A673 (cell line): ENCODE measurements around the gene TTN. TPM values are rescaled to one million over a fixed set of nuclear protein-coding genes. Genes with fewer than 3 reads are reported as not detected.

Source experiments
- BruUV-seq: library from RNA; stranded (reverse); fragments of 400-500 nt; replicated peaks from 2 replicates; lab custom pipeline; 2021; lab: Mats Ljungman, UMichigan
- CTCF ChIA-PET: fragments of 300-600 bp; sonication (Branson Sonifier 250); formaldehyde crosslinking; loops from one replicate; lab custom pipeline; 2022; ENCODE audit warnings: antibody characterized with exemption; lab: Charles Lee
- POLR2A ChIA-PET: fragments of 300-600 bp; sonication (Branson Sonifier 250); formaldehyde crosslinking; loops from one replicate; lab custom pipeline; 2022; ENCODE audit warnings: antibody characterized with exemption; ENCODE audit not compliant: low non-redundant PET; lab: Charles Lee
- DNase-seq: peaks from one replicate; pipeline ENCODE4 v3.0.0-alpha.2; 2015; ENCODE audit warnings: low spot score
- H3K27ac ChIP-seq: fragments of 200-600 bp; sonication (generic); 2 replicates; pipeline ENCODE4 v1.5.1; 2016; ENCODE audit warnings: mixed run types, low read depth, mild to moderate bottlenecking, mixed read lengths, antibody characterized with exemption, low read length; ENCODE audit not compliant: poor library complexity, severe bottlenecking
- H3K27me3 ChIP-seq: fragments of 200-600 bp; sonication (generic); replicated peaks from 2 replicates; pipeline ENCODE4 v1.6.1; 2017; ENCODE audit warnings: mixed run types, low read depth, mild to moderate bottlenecking, mixed read lengths, antibody characterized with exemption, low read length; ENCODE audit not compliant: insufficient read depth, poor library complexity
- H3K36me3 ChIP-seq: fragments of 200-600 bp; sonication (generic); 2 replicates; pipeline ENCODE4 v1.6.1; 2016; ENCODE audit warnings: mixed run types, mild to moderate bottlenecking, mixed read lengths, antibody characterized with exemption, low read length; ENCODE audit not compliant: insufficient read depth, poor library complexity, severe bottlenecking
- H3K4me1 ChIP-seq: fragments of 200-600 bp; sonication (generic); 2 replicates; pipeline ENCODE4 v1.6.1; 2017; ENCODE audit warnings: mixed run types, mild to moderate bottlenecking, mixed read lengths, antibody characterized with exemption, low read length; ENCODE audit not compliant: insufficient read depth, poor library complexity, severe bottlenecking
- H3K4me3 ChIP-seq: fragments of 200-600 bp; sonication (generic); 2 replicates; pipeline ENCODE4 v1.5.1; 2016; ENCODE audit warnings: low read depth, mixed run types, mild to moderate bottlenecking, mixed read lengths, low read length; ENCODE audit not compliant: poor library complexity, severe bottlenecking
- H3K9me3 ChIP-seq: fragments of 200-600 bp; sonication (generic); 2 replicates; pipeline ENCODE4 v1.6.1; 2016; ENCODE audit warnings: mixed run types, low read depth, mild to moderate bottlenecking, mixed read lengths, antibody characterized with exemption, low read length; ENCODE audit not compliant: poor library complexity, severe bottlenecking
- EZH2 ChIP-seq: fragments of 200-600 bp; sonication (generic); IDR thresholded peaks from 2 replicates; pipeline ENCODE4 v1.6.1; 2017; ENCODE audit warnings: borderline replicate concordance, low read depth, mild to moderate bottlenecking, mixed read lengths, antibody characterized with exemption, low read length; ENCODE audit not compliant: poor library complexity, severe bottlenecking
- intact Hi-C: fragments of 100-400 bp; cut with micrococcal nuclease; formaldehyde crosslinking; loops from one replicate; pipeline ENCODE4 v1.10.0; 2022; ENCODE audit not compliant: unreplicated experiment
- total RNA-seq: library from RNA; stranded (reverse); gene quantifications from 2 replicates; pipeline ENCODE4 v1.2.3, GENCODE V29; 2021
- TF ChIP-seq, protein P1 (sequence below): fragments of 300-800, 200-600 bp; sonication (generic); conservative IDR thresholded peaks from 2 replicates; pipeline ENCODE4 v1.5.1; 2017; ENCODE audit warnings: low read depth, mild to moderate bottlenecking, antibody characterized with exemption, low read length, moderate library complexity, mixed read lengths

TTN gene
- total RNA-seq, 1 experiment from 2014 or later: under 0.01 TPM

DNA sequence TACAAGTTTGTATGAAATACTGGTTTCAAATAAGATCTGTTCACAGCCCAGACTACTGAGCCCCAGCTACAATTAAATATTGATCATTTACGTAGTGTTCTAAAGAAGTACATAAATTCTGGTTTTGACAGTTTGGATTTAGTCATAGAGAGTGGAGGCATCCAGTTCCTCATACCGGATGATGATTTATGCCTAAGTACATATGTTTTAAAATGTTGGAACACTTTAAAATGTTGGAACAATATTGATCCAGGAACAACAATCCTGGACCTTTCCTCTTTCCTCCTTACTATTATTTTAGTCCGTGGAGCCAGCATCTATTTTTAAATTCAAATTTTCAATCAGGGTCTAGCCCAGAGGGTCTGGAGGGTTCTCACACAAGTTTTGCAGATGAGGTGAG lies 22.8 kb upstream of the TTN start:
- intact Hi-C loops: no loop called here
- Histone ChIP-seq H3K4me1 (no peaks in the 10 kb centered on the region), H3K36me3 (no peaks in the 10 kb centered on the region), H3K27ac (no peak overlapping the region), H3K27me3 (no peaks in the 10 kb centered on the region), H3K9me3 (no peaks in the 10 kb centered on the region), H3K4me3 (no peak overlapping the region)
- ChIA-PET POLR2A (no interaction called here), CTCF (no interaction called here)
- DNase-seq: no peak
- TF ChIP-seq, protein P1, sequence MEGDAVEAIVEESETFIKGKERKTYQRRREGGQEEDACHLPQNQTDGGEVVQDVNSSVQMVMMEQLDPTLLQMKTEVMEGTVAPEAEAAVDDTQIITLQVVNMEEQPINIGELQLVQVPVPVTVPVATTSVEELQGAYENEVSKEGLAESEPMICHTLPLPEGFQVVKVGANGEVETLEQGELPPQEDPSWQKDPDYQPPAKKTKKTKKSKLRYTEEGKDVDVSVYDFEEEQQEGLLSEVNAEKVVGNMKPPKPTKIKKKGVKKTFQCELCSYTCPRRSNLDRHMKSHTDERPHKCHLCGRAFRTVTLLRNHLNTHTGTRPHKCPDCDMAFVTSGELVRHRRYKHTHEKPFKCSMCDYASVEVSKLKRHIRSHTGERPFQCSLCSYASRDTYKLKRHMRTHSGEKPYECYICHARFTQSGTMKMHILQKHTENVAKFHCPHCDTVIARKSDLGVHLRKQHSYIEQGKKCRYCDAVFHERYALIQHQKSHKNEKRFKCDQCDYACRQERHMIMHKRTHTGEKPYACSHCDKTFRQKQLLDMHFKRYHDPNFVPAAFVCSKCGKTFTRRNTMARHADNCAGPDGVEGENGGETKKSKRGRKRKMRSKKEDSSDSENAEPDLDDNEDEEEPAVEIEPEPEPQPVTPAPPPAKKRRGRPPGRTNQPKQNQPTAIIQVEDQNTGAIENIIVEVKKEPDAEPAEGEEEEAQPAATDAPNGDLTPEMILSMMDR: no peak
- no peak for TF ChIP-seq EZH2
- BruUV-seq: no TSS peak

DNA sequence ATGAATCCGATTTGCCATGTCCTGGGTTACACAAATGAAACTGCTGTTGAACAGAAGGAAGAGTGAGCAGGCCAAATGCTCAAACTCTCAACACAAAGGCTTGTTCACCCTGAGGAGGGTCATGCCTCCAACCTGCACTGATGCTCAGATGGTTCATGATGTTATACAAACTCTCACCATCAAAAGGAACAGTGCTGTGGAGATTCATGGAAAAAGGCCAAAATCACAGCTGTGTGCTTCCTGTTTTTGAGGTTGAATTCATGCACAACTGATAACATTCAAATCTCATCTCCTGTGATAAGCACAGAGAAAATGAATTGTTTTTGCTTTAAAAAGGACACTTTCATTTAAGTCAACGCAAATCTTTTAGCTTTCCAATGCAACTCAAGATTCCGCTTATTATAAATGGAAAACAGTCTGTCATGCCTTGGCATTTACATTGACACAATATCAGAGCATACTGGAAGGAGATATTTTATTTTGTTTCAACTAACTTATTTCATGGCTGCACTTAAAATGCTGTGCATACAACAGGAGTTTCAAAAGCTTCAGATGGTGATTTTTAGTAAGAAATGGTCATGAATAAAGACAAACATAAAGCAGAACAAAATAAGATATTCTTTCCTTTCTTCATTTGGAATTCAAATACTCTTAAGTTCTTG lies 22.2 kb upstream of the TTN start:
- DNase-seq: peak; percentile 22
- Histone ChIP-seq H3K9me3 (no peaks in the 10 kb centered on the region), H3K27ac (no peak overlapping the region), H3K4me3 (no peak overlapping the region), H3K4me1 (no peaks in the 10 kb centered on the region), H3K27me3 (no peaks in the 10 kb centered on the region), H3K36me3 (no peaks in the 10 kb centered on the region)
- CTCF ChIA-PET: no interaction called here
- TF ChIP-seq EZH2: no peak
- POLR2A ChIA-PET: no interaction called here
- intact Hi-C loops: no loop called here
- no TSS peak for BruUV-seq

DNA sequence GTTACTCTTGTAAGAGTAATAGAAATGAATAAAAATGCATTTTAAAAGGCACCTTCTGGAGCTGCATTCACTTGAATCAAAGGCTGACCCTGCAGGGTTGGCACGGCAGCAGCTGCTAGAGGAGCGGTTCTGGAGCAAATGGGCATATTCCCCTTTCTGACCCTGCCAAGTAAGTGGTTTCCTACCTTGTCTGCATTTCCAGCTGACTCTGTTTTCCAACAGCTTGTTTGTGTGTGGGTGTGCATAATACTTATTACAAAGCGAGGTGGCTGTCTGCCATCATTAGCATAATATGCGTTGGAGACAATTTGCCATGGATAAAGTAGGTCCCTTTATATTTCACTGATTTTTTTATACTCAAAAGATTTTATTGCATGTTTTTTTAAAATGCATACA lies 21.3 kb upstream of the TTN start:
- intact Hi-C loops: no loop called here
- no peaks in the 10 kb centered on the region for H3K27me3 ChIP-seq
- H3K4me3 ChIP-seq: no peak overlapping the region
- no peak for DNase-seq
- ChIA-PET CTCF (no interaction called here), POLR2A (no interaction called here)
- BruUV-seq: no TSS peak
- TF ChIP-seq, protein P1: no peak
- no peak for TF ChIP-seq EZH2
- no peaks in the 10 kb centered on the region for H3K9me3 ChIP-seq
- no peaks in the 10 kb centered on the region for H3K36me3 ChIP-seq
- H3K27ac ChIP-seq: no peak overlapping the region
- H3K4me1 ChIP-seq: no peaks in the 10 kb centered on the region

DNA sequence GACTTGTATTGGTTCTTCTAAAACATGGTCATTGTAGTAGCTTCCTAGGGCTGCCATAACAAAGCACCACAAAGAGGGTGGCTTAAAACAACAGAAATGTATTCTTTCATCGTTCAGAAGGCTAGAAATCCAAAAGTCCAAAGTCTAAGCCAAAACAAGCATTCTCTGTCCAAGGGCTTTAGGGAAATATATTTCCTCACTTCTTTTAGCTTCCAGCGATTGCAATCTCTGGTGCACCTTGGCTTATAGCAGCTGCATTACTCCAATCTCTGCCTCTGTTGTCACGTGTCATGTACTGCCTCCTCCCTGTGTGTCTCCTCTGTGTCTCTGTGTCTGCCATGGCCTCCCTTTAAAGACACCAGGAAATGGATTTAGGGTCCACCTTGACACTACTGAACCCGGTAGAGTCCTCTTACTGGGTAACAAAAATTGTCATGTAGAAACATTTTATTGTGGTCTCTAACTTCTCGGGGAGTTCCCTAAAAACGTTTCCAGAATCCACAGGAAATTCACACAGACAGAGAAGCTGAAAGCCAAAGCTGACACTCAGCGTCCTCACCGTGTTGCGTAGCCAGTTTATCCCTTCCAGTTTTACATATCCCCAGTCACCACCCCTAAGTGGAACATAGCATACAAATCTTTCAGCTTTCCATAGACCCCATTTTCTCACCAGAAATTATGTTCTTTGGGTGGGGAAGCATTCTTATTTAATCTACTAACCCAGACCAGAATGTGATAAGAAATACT lies 20.7 kb upstream of the TTN start:
- BruUV-seq: no TSS peak
- no peak overlapping the region for H3K27ac ChIP-seq
- CTCF ChIA-PET: no interaction called here
- H3K27me3 ChIP-seq: no peaks in the 10 kb centered on the region
- no peak for DNase-seq
- no peak overlapping the region for H3K4me3 ChIP-seq
- TF ChIP-seq, protein P1: no peak
- no peak for TF ChIP-seq EZH2
- H3K36me3 ChIP-seq: no peaks in the 10 kb centered on the region
- intact Hi-C loops: no loop called here
- no peaks in the 10 kb centered on the region for H3K9me3 ChIP-seq
- H3K4me1 ChIP-seq: no peaks in the 10 kb centered on the region
- POLR2A ChIA-PET: no interaction called here
